K562 (cell line): ENCODE measurements around the gene RXRA. TPM values are rescaled to one million over a fixed set of nuclear protein-coding genes. Genes with fewer than 3 reads are reported as not detected.
A peak's percentile ranks its signal among the peaks of the same experiment; 100 is the strongest.

Experiments
- ARNT ChIP-seq, 2 experiments: fragments of 450-650 bp; IDR thresholded peaks; 2 replicates each; pipeline ENCODE4 v1.6.1; 2016; ENCODE audit warnings: mild to moderate bottlenecking in 1 of 2
- ESRRB ChIP-seq: fragments of 250-450 bp; sonication (Bioruptor Pico); IDR thresholded peaks from 2 replicates; pipeline ENCODE4 v1.5.0; 2020; ENCODE audit warnings: mild to moderate bottlenecking, moderate library complexity, borderline replicate concordance
- GATAD2B ChIP-seq: fragments of 450-650 bp; IDR thresholded peaks from 2 replicates; pipeline ENCODE4 v1.6.1; 2017; ENCODE audit warnings: mild to moderate bottlenecking, borderline replicate concordance
- HMG20B ChIP-seq: fragments of 250-450 bp; sonication (Bioruptor Pico); IDR thresholded peaks from 2 replicates; pipeline ENCODE4 v1.5.0; 2021; ENCODE audit warnings: mild to moderate bottlenecking
- KLF6 ChIP-seq: fragments of 250-450 bp; sonication (Bioruptor Pico); IDR thresholded peaks from 2 replicates; pipeline ENCODE4 v1.4.0; 2020; ENCODE audit warnings: mild to moderate bottlenecking, moderate library complexity, borderline replicate concordance
- POLR2H ChIP-seq: IDR thresholded peaks from 2 replicates; pipeline ENCODE4 v1.6.1; 2016; ENCODE audit warnings: missing genetic modification characterization, low read depth, mild to moderate bottlenecking, control low read depth, missing compliant biosample characterization, moderate library complexity
- SMARCA5 ChIP-seq: fragments of 450-650 bp; IDR thresholded peaks from 2 replicates; pipeline ENCODE4 v1.6.1; 2016
- SRF ChIP-seq, 2 experiments: fragments of 250-450, 450-650 bp in 1 of 2; sonication (Bioruptor Pico) in 1 of 2; sonication (generic) in 1 of 2; formaldehyde crosslinking; IDR thresholded peaks; 2 replicates each; pipeline versions ENCODE4 v1.5.0 to v1.5.1; 2020 to 2022; ENCODE audit warnings: mild to moderate bottlenecking in 1 of 2, missing genetic modification reagents in 1 of 2
- ZNF212 ChIP-seq: fragments of 450-650 bp; formaldehyde crosslinking; IDR thresholded peaks from 2 replicates; pipeline ENCODE4 v1.4.0; 2020; ENCODE audit warnings: mild to moderate bottlenecking
- ZNF408 ChIP-seq: fragments of 250-450 bp; sonication (Bioruptor Pico); IDR thresholded peaks from 2 replicates; pipeline ENCODE4 v1.4.0; 2020; ENCODE audit warnings: low read depth, mild to moderate bottlenecking, moderate library complexity
- polyA plus RNA-seq, 8 experiments: library from polyadenylated mRNA; depleted of rRNA in 4 of 8; stranded (reverse) in 5 of 8; unstranded in 3 of 8; fragments of >200 nt; fragmentation: Nextera tagmentation in 2 of 8; fragmentation: Illumina TruSeq in 1 of 8; extraction: Ambion mirVana in 2 of 8; extraction: Trizol in 1 of 8; gene quantifications; 2 replicates each; pipeline versions ENCODE4 v1.2.1 to v1.2.3, GENCODE V29; 2011 to 2014; ENCODE audit warnings: inconsistent platforms in 1 of 8, missing spikeins in 1 of 8
- total RNA-seq, 7 experiments: library from RNA; depleted of rRNA in 6 of 7; stranded (reverse); fragments of >200 nt in 6 of 7; fragmentation: Illumina TruSeq in 2 of 7; extraction: Trizol in 2 of 7; gene quantifications; 2 replicates each; pipeline versions ENCODE4 v1.2.1 to v1.2.3, GENCODE V29; 2011 to 2021; ENCODE audit warnings: low replicate concordance in 1 of 7
- TF ChIP-seq, protein P1 (sequence below): fragments of 450-650 bp; IDR thresholded peaks from 2 replicates; pipeline ENCODE4 v1.6.1; 2017; ENCODE audit warnings: antibody characterized with exemption, mild to moderate bottlenecking
- TF ChIP-seq, protein P2 (sequence below): sonication (generic); formaldehyde crosslinking; IDR thresholded peaks from 2 replicates; pipeline ENCODE4 v1.8.0; 2023; ENCODE audit warnings: mild to moderate bottlenecking, missing genetic modification reagents
- TF ChIP-seq, protein P3 (sequence below): fragments of 250-450 bp; sonication (Bioruptor Pico); IDR thresholded peaks from 2 replicates; pipeline ENCODE4 v1.4.0; 2020; ENCODE audit warnings: mild to moderate bottlenecking
- TF ChIP-seq, protein P4 (sequence below): fragments of 450-650 bp; formaldehyde crosslinking; IDR thresholded peaks from 2 replicates; pipeline ENCODE4 v1.4.0; 2022; ENCODE audit warnings: missing genetic modification characterization
- TF ChIP-seq, protein P5 (sequence below): fragments of 450-650 bp; IDR thresholded peaks from 2 replicates; pipeline ENCODE4 v1.6.1; 2018; ENCODE audit not compliant: partially characterized antibody

Gene RXRA
- total and polyA plus RNA-seq, 9 of the 15 experiments (the other 6 are each of a cell fraction or from before 2014, with no cell fraction given) = 0.35 to 23.6 (median 4.6) TPM

DNA sequence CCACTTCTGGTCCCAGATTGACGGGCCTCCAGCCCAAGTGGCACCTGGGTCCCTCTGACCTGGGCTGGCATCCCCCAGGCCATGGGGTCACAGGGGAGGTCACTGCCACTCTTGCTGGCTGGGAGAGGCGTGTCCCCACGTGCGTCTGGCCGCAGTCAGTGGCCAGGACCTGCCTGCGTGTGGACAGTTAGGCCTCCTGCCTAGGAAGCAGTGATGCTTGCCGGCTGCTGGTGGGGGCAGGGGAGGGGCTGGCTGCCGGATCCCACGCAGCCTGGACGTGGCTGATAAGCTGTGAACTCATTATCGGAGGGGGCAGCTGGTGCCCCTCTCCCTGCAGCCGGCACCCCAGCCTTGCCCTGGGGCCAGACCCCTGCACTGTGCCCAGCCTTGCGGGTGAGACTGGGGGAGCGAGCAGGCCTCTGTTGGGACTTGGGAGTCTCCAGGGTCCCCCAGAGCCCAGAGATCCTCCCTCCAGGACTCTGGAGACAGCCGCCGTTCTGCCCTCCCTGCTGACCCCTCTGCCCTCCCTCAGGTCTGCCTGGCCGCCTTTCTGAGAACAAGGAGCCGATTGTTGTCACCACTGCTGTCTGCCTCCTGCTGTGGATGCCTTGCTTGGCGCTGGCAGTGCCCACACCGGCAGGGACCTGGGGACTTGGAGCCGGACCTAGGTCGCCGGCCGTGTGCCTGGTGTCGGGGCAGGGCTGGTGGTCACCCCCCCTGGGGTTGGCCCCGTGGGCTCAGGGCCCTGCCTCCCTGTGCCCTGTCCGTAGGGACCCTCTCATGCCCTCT, 12.3 kb downstream of the RXRA start (continued):
- TF ChIP-seq ESRRB (0 out of 2 replicates have a peak, but pooled peaks have one; percentile 14), ZNF212 (no peak), ZNF408 (CRISPR knock-in tag) (no peak), KLF6 (no peak), SRF (CRISPR knock-in tag; IDR thresholded peaks at IDR 0.05) (no peak), ARNT (IDR thresholded peaks at IDR 0.05) (peak in 1 of 2 experiments; percentile 66; a peak in 1 of 4 replicates), SMARCA5 (no peak), POLR2H (tag) (no peak), GATAD2B (peak; percentile 98), HMG20B (no peak)
- TF ChIP-seq, protein P1, sequence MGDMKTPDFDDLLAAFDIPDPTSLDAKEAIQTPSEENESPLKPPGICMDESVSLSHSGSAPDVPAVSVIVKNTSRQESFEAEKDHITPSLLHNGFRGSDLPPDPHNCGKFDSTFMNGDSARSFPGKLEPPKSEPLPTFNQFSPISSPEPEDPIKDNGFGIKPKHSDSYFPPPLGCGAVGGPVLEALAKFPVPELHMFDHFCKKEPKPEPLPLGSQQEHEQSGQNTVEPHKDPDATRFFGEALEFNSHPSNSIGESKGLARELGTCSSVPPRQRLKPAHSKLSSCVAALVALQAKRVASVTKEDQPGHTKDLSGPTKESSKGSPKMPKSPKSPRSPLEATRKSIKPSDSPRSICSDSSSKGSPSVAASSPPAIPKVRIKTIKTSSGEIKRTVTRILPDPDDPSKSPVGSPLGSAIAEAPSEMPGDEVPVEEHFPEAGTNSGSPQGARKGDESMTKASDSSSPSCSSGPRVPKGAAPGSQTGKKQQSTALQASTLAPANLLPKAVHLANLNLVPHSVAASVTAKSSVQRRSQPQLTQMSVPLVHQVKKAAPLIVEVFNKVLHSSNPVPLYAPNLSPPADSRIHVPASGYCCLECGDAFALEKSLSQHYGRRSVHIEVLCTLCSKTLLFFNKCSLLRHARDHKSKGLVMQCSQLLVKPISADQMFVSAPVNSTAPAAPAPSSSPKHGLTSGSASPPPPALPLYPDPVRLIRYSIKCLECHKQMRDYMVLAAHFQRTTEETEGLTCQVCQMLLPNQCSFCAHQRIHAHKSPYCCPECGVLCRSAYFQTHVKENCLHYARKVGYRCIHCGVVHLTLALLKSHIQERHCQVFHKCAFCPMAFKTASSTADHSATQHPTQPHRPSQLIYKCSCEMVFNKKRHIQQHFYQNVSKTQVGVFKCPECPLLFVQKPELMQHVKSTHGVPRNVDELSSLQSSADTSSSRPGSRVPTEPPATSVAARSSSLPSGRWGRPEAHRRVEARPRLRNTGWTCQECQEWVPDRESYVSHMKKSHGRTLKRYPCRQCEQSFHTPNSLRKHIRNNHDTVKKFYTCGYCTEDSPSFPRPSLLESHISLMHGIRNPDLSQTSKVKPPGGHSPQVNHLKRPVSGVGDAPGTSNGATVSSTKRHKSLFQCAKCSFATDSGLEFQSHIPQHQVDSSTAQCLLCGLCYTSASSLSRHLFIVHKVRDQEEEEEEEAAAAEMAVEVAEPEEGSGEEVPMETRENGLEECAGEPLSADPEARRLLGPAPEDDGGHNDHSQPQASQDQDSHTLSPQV = peak; percentile 89
- TF ChIP-seq, protein P2, sequence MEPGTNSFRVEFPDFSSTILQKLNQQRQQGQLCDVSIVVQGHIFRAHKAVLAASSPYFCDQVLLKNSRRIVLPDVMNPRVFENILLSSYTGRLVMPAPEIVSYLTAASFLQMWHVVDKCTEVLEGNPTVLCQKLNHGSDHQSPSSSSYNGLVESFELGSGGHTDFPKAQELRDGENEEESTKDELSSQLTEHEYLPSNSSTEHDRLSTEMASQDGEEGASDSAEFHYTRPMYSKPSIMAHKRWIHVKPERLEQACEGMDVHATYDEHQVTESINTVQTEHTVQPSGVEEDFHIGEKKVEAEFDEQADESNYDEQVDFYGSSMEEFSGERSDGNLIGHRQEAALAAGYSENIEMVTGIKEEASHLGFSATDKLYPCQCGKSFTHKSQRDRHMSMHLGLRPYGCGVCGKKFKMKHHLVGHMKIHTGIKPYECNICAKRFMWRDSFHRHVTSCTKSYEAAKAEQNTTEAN = no peak
- TF ChIP-seq, protein P3, sequence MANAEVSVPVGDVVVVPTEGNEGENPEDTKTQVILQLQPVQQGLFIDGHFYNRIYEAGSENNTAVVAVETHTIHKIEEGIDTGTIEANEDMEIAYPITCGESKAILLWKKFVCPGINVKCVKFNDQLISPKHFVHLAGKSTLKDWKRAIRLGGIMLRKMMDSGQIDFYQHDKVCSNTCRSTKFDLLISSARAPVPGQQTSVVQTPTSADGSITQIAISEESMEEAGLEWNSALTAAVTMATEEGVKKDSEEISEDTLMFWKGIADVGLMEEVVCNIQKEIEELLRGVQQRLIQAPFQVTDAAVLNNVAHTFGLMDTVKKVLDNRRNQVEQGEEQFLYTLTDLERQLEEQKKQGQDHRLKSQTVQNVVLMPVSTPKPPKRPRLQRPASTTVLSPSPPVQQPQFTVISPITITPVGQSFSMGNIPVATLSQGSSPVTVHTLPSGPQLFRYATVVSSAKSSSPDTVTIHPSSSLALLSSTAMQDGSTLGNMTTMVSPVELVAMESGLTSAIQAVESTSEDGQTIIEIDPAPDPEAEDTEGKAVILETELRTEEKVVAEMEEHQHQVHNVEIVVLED (CRISPR knock-in tag) = no peak
- TF ChIP-seq, protein P4, sequence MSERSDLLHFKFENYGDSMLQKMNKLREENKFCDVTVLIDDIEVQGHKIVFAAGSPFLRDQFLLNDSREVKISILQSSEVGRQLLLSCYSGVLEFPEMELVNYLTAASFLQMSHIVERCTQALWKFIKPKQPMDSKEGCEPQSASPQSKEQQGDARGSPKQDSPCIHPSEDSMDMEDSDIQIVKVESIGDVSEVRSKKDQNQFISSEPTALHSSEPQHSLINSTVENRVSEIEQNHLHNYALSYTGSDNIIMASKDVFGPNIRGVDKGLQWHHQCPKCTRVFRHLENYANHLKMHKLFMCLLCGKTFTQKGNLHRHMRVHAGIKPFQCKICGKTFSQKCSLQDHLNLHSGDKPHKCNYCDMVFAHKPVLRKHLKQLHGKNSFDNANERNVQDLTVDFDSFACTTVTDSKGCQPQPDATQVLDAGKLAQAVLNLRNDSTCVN (CRISPR knock-in tag) = no peak
- TF ChIP-seq, protein P5, sequence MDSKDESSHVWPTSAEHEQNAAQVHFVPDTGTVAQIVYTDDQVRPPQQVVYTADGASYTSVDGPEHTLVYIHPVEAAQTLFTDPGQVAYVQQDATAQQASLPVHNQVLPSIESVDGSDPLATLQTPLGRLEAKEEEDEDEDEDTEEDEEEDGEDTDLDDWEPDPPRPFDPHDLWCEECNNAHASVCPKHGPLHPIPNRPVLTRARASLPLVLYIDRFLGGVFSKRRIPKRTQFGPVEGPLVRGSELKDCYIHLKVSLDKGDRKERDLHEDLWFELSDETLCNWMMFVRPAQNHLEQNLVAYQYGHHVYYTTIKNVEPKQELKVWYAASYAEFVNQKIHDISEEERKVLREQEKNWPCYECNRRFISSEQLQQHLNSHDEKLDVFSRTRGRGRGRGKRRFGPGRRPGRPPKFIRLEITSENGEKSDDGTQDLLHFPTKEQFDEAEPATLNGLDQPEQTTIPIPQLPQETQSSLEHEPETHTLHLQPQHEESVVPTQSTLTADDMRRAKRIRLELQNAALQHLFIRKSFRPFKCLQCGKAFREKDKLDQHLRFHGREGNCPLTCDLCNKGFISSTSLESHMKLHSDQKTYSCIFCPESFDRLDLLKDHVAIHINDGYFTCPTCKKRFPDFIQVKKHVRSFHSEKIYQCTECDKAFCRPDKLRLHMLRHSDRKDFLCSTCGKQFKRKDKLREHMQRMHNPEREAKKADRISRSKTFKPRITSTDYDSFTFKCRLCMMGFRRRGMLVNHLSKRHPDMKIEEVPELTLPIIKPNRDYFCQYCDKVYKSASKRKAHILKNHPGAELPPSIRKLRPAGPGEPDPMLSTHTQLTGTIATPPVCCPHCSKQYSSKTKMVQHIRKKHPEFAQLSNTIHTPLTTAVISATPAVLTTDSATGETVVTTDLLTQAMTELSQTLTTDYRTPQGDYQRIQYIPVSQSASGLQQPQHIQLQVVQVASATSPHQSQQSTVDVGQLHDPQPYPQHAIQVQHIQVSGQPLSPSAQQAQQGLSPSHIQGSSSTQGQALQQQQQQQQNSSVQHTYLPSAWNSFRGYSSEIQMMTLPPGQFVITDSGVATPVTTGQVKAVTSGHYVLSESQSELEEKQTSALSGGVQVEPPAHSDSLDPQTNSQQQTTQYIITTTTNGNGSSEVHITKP = no peak
